K562 (cell line): ENCODE results near the gene DTNB. TPM values are rescaled to one million over a fixed set of nuclear protein-coding genes. Genes with fewer than 3 reads are reported as not detected.

Source experiments
- ATAC-seq: fragments of 200-7000 bp; cut with Tn5 transposase; 3 replicates; pipeline ENCODE4 v1.9.1; 2020; ENCODE audit warnings: moderate library complexity
- BruUV-seq: library from RNA; stranded (reverse); fragments of 400-500 nt; replicated peaks from 2 replicates; lab custom pipeline; 2021; lab: Mats Ljungman, UMichigan
- CTCF ChIA-PET: fragments of 300-600 bp; formaldehyde crosslinking; extraction: SDS; loops from one replicate; lab custom pipeline; 2021; ENCODE audit warnings: low intra/inter-chr PET ratio; lab: Yijun Ruan, JAX
- POLR2A ChIA-PET: fragments of 300-600, 350-650 bp; sonication (Branson Sonifier 250); formaldehyde crosslinking; extraction: SDS; loops from one replicate; lab custom pipeline; 2021; ENCODE audit warnings: antibody characterized with exemption, inconsistent platforms; lab: Yijun Ruan, JAX
- DNase-seq, 4 experiments: peaks; one replicate each; pipeline versions ENCODE4 v3.0.0 to v3.0.0-alpha.2; 2011 to 2018; ENCODE audit warnings: low spot score in 3 of 4, mixed read lengths in 3 of 4; ENCODE audit errors: extremely low read depth in 1 of 4
- FAIRE-seq: peaks from 2 replicates; lab custom pipeline; 2011; peaks lifted over from hg19 to GRCh38; lab: Jason Lieb, UNC
- H2AFZ ChIP-seq: 2 replicates; pipeline ENCODE4 v1.6.0; 2011; ENCODE audit warnings: low read depth, low read length, control low read depth, inconsistent platforms
- H3K27ac ChIP-seq: fragments of 200-600 bp; 3 replicates; pipeline ENCODE4 v1.8.0; 2011; ENCODE audit warnings: low read depth, mild to moderate bottlenecking, control low read depth, inconsistent platforms, low read length, moderate library complexity, mixed read lengths; ENCODE audit errors: extremely low read depth
- H3K27me3 ChIP-seq, 2 experiments: fragments of 300-600 bp in 1 of 2; 2 replicates in 1 of 2; 3 replicates in 1 of 2; pipeline versions ENCODE4 v1.6.0 to v1.8.0; 2011; ENCODE audit warnings: inconsistent platforms in 2 of 2, low read length in 2 of 2, mild to moderate bottlenecking in 1 of 2, mixed read lengths in 1 of 2, moderate library complexity in 1 of 2; ENCODE audit not compliant: control insufficient read depth in 2 of 2, insufficient read depth in 2 of 2
- H3K36me3 ChIP-seq: fragments of 300-600 bp; 3 replicates; pipeline ENCODE4 v1.8.0; 2011; ENCODE audit warnings: mild to moderate bottlenecking, low read length, inconsistent platforms; ENCODE audit not compliant: control insufficient read depth, insufficient read depth
- H3K4me1 ChIP-seq, 2 experiments: fragments of 200-600 bp in 1 of 2; replicated peaks in 1 of 2; 2 replicates in 1 of 2; 3 replicates in 1 of 2; pipeline versions ENCODE4 v1.5.1 to v1.8.0; 2011; ENCODE audit warnings: inconsistent platforms in 2 of 2, low read length in 2 of 2, mild to moderate bottlenecking in 1 of 2, mixed read lengths in 1 of 2, moderate library complexity in 1 of 2; ENCODE audit not compliant: control insufficient read depth in 2 of 2, insufficient read depth in 2 of 2
- H3K4me2 ChIP-seq: 2 replicates; pipeline ENCODE4 v1.6.1; 2011; ENCODE audit warnings: low read length, control low read depth, inconsistent platforms, mixed read lengths; ENCODE audit not compliant: insufficient read depth
- H3K4me3 ChIP-seq: fragments of 200-600 bp; sonication (generic), shearing (Covaris generic); 2 replicates; pipeline ENCODE4 v1.5.1; 2016; ENCODE audit warnings: control low read depth, inconsistent platforms
- H3K79me2 ChIP-seq: fragments of 200-600 bp; 3 replicates; pipeline ENCODE4 v1.8.0; 2011; ENCODE audit warnings: low read length, inconsistent platforms; ENCODE audit not compliant: control insufficient read depth, insufficient read depth
- H3K9ac ChIP-seq, 2 experiments: 2 replicates each; pipeline versions ENCODE4 v1.6.0 to v1.6.1; 2011; ENCODE audit warnings: low read depth in 2 of 2, low read length in 2 of 2, control low read depth in 1 of 2, inconsistent platforms in 1 of 2, mild to moderate bottlenecking in 1 of 2, mixed read lengths in 1 of 2; ENCODE audit not compliant: insufficient read depth in 1 of 2
- H3K9me1 ChIP-seq: one replicate; pipeline ENCODE4 v1.6.0; 2011; ENCODE audit warnings: inconsistent platforms, mild to moderate bottlenecking, low read length, moderate library complexity; ENCODE audit not compliant: control insufficient read depth, insufficient read depth
- H3K9me3 ChIP-seq: replicated peaks from 2 replicates; pipeline ENCODE4 v1.5.1; 2011; ENCODE audit warnings: low read depth, low read length, inconsistent platforms; ENCODE audit not compliant: control insufficient read depth, insufficient read depth
- H4K20me1 ChIP-seq: replicated peaks from 2 replicates; pipeline ENCODE4 v1.6.1; 2011; ENCODE audit warnings: low read length, inconsistent platforms, mixed read lengths; ENCODE audit not compliant: control insufficient read depth, insufficient read depth
- ARNT ChIP-seq, 2 experiments: fragments of 450-650 bp; IDR thresholded peaks; 2 replicates each; pipeline ENCODE4 v1.6.1; 2016; ENCODE audit warnings: mild to moderate bottlenecking in 1 of 2
- CLOCK ChIP-seq: fragments of 250-450 bp; sonication (Bioruptor Pico); IDR thresholded peaks from 2 replicates; pipeline ENCODE4 v1.4.0; 2020; ENCODE audit warnings: mild to moderate bottlenecking, moderate library complexity, borderline replicate concordance
- KAT8 ChIP-seq: fragments of 450-650 bp; IDR thresholded peaks from 2 replicates; pipeline ENCODE4 v1.6.1; 2016; ENCODE audit warnings: low read depth, mild to moderate bottlenecking
- NR0B1 ChIP-seq: fragments of 450-650 bp; IDR thresholded peaks from one replicate; pipeline ENCODE4 v1.6.1; 2018; ENCODE audit warnings: mild to moderate bottlenecking, moderate library complexity; ENCODE audit not compliant: partially characterized antibody
- STAT5B ChIP-seq: fragments of 250-450 bp; sonication (Bioruptor Pico); IDR thresholded peaks from 2 replicates; pipeline ENCODE4 v1.8.0; 2021; ENCODE audit warnings: mild to moderate bottlenecking, inconsistent platforms
- TAF7 ChIP-seq: fragments of 450-650 bp; IDR thresholded peaks from 2 replicates; pipeline ENCODE4 v1.6.1; 2016; ENCODE audit warnings: missing genetic modification characterization, missing compliant biosample characterization
- TBL1XR1 ChIP-seq, 2 experiments: IDR thresholded peaks; 2 replicates each; pipeline ENCODE4 v1.6.1; 2012; ENCODE audit warnings: improper control_type of control experiment in 2 of 2, low read length in 2 of 2, mild to moderate bottlenecking in 1 of 2
- ZBTB40 ChIP-seq, 2 experiments: fragments of 450-650 bp in 1 of 2; sonication (generic) in 1 of 2; formaldehyde crosslinking in 1 of 2; IDR thresholded peaks; 2 replicates each; pipeline versions ENCODE4 v1.7.1 to v1.9.0; 2016 to 2022; ENCODE audit warnings: inconsistent platforms in 1 of 2, mild to moderate bottlenecking in 1 of 2, missing genetic modification reagents in 1 of 2
- ZNF57 ChIP-seq: fragments of 450-650 bp; formaldehyde crosslinking; IDR thresholded peaks from 2 replicates; pipeline ENCODE4 v1.4.0; 2020; ENCODE audit warnings: mild to moderate bottlenecking, moderate library complexity
- ZSCAN29 ChIP-seq: fragments of 450-650 bp; IDR thresholded peaks from 2 replicates; pipeline ENCODE4 v1.6.1; 2017
- WGBS: fragments of 100-300 bp; shearing (Covaris generic); methylation state at CpG from one replicate; pipeline ENCODE4 v1.1.6; 2016; ENCODE audit warnings: low coverage, mixed read lengths; ENCODE audit not compliant: insufficient coverage; ENCODE audit errors: missing lambda C conversion rate; 5-methylcytosine and 5-hydroxymethylcytosine counted together
- in situ Hi-C: fragments of 300-500 bp; cut with MboI; formaldehyde crosslinking; loops from 4 replicates; pipeline ENCODE4 v1.15.0; 2018; ENCODE audit warnings: inconsistent platforms, mixed read lengths
- intact Hi-C: fragments of 100-400 bp; cut with micrococcal nuclease; formaldehyde crosslinking; loops from 2 replicates; pipeline ENCODE4 v1.14.2; 2022
- polyA plus RNA-seq, 8 experiments: library from polyadenylated mRNA; depleted of rRNA in 4 of 8; stranded (reverse) in 5 of 8; unstranded in 3 of 8; fragments of >200 nt; fragmentation: Nextera tagmentation in 2 of 8; fragmentation: Illumina TruSeq in 1 of 8; extraction: Ambion mirVana in 2 of 8; extraction: Trizol in 1 of 8; gene quantifications; 2 replicates each; pipeline versions ENCODE4 v1.2.1 to v1.2.3, GENCODE V29; 2011 to 2014; ENCODE audit warnings: inconsistent platforms in 1 of 8, missing spikeins in 1 of 8
- total RNA-seq, 7 experiments: library from RNA; depleted of rRNA in 6 of 7; stranded (reverse); fragments of >200 nt in 6 of 7; fragmentation: Illumina TruSeq in 2 of 7; extraction: Trizol in 2 of 7; gene quantifications; 2 replicates each; pipeline versions ENCODE4 v1.2.1 to v1.2.3, GENCODE V29; 2011 to 2021; ENCODE audit warnings: low replicate concordance in 1 of 7

DTNB gene
- total and polyA plus RNA-seq, 9 of the 15 experiments (the other 6 are each of a cell fraction or from before 2014, with no cell fraction given), result 0.18 to 2.0 (median 0.77) TPM; not detected in 2

- no peak for FAIRE-seq
- POLR2A ChIA-PET, result interaction anchor here (0.6 to 1.8 kb wide), 3 partner anchors 16 to 23 kb away, joined by 3 to 4 read pairs (median 4); no protein-coding TSS in a partner anchor
- TF ChIP-seq TAF7 (no peak), ZBTB40 (IDR thresholded peaks at IDR 0.05) (no peak), ZBTB40 (CRISPR knock-in tag; IDR thresholded peaks at IDR 0.05) (no peak), TBL1XR1 (IDR thresholded peaks at IDR 0.05; ENCODE audit: low read length in 2 of 2) (no peak), CLOCK (no peak), STAT5B (CRISPR knock-in tag) (no peak), NR0B1 (no peak), ZSCAN29 (no peak), ARNT (IDR thresholded peaks at IDR 0.05) (no peak), ZNF57 (no peak), KAT8 (no peak)
These were observed 48.7 kb downstream of the DTNB start for GRCh38 chr2:25624635-25625034.

More at GRCh38 chr2:25624635-25625034, 48.7 kb downstream of the DTNB start:
- Histone ChIP-seq H3K27me3 (peaks cover 9 to 10% of the 10 kb centered on the region in 2 experiments; a peak in 4 of 5 replicates), H2AFZ (no peak overlapping the region), H3K9me1 (no peaks in the 10 kb centered on the region), H3K4me2 (no peak overlapping the region), H3K79me2 (no peaks in the 10 kb centered on the region), H3K4me1 (no peaks in the 10 kb centered on the region), H3K4me3 (no peak overlapping the region), H3K27ac (no peak overlapping the region), H3K9ac (no peak overlapping the region), H4K20me1 (no peaks in the 10 kb centered on the region), H3K9me3 (no peaks in the 10 kb centered on the region), H3K36me3 (no peaks in the 10 kb centered on the region)
- intact Hi-C loops, result no loop called here
- DNase-seq (no peak), ATAC-seq (no peak)
- BruUV-seq, result no TSS peak
- WGBS, result 4% methylated on average over 2 of the region's 2 CpGs
- CTCF ChIA-PET, result no interaction called here
- in situ Hi-C loops, result no loop called here
